Vagina (tissue), 2 donors: ENCODE data around the gene RTP1. TPM values are rescaled to one million over a fixed set of nuclear protein-coding genes. Genes with fewer than 3 reads are reported as not detected.

Experiments
- DNase-seq, 2 donors: peaks; one replicate each; pipeline ENCODE4 v3.0.0-alpha.2; 2017; ENCODE audit errors: extremely low spot score in 2 of 2
- H3K27ac ChIP-seq: fragments of 200-600 bp; sonication (generic); one replicate; pipeline ENCODE4 v1.5.1; 2019
- H3K27me3 ChIP-seq: fragments of 200-600 bp; sonication (generic); one replicate; pipeline ENCODE4 v1.5.1; 2019
- H3K36me3 ChIP-seq, 2 donors: fragments of 200-600 bp; sonication (generic); one replicate each; pipeline ENCODE4 v1.5.1; 2017 to 2019
- H3K4me1 ChIP-seq: fragments of 200-600 bp; sonication (generic); one replicate; pipeline ENCODE4 v1.5.1; 2019
- H3K4me3 ChIP-seq, 2 donors: fragments of 200-600 bp; sonication (generic); 1 replicate in 1 of 2; 2 replicates in 1 of 2; pipeline ENCODE4 v1.5.1; 2016 to 2019
- H3K9me3 ChIP-seq: fragments of 200-600 bp; sonication (generic); one replicate; pipeline ENCODE4 v1.5.1; 2019
- POLR2A ChIP-seq, 2 donors: fragments of 450-650 bp; IDR thresholded peaks; one replicate each; pipeline ENCODE4 v1.6.1; 2017; ENCODE audit warnings: antibody characterized with exemption in 2 of 2, mild to moderate bottlenecking in 2 of 2, moderate library complexity in 2 of 2
- POLR2AphosphoS5 ChIP-seq, 2 donors: sonication (generic); formaldehyde crosslinking; IDR thresholded peaks; one replicate each; pipeline ENCODE4 v1.9.0; 2017; ENCODE audit warnings: antibody characterized with exemption in 2 of 2, mild to moderate bottlenecking in 2 of 2, low read depth in 1 of 2; ENCODE audit not compliant: insufficient read depth in 1 of 2
- intact Hi-C: fragments of 100-400 bp; cut with DNase I; formaldehyde crosslinking; loops from one replicate; pipeline ENCODE4 v1.15.1; 2023
- total RNA-seq: library from RNA; depleted of rRNA; stranded (reverse); fragments of >200 nt; gene quantifications from one replicate; pipeline ENCODE4 v1.2.3, GENCODE V29; 2016
- TF ChIP-seq, protein P1 (sequence below), 3 experiments: fragments of 450-650 bp in 2 of 3; fragments of 200-600 bp in 1 of 3; sonication (generic) in 1 of 3; IDR thresholded peaks; one replicate each; pipeline ENCODE4 v1.5.1; 2017 to 2019; ENCODE audit warnings: antibody characterized with exemption in 3 of 3, mild to moderate bottlenecking in 2 of 3, moderate library complexity in 2 of 3

The RTP1 gene
- total RNA-seq, 1 donor from 2014 or later, result not detected

DNA sequence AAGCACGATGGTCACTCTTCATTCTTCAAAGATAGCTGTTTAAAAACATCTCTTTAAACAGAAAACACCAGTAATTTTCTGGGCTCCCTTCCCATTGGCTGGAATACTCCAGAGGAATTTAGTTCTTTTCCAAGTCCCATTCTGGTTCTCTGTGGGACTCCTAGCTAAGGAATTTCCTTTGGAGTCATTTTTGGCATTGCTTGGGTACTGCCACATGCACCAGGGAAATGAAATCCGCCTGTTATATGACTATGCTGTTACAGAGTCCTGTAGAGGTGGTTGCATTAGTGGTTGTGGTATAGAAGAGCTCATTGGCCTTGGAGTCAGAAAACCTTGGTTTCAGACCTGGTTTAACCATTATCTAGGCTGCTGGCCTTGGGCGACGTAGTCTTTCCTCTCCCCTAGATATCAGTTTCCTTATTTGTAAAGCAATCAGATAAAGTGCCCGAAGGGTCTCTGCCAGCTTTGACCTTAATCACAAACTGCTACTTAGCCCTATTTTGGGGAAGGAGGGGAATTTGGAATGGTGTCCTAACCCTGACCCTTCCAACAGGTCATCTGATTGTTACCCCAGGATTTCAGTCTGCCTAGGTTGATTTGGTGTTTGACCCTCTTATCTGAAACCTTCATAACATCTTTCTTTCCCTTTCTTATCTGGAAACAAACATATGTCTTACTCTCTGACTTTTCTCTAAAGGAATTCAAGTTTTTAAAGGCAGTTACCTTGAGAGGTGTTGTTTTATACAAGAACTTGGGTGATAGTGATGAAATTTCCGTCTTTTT is 13.4 kb downstream of the RTP1 start:
- intact Hi-C loops, result no loop called here
- DNase-seq, result no peak
- no peaks in the 10 kb centered on the region for H3K36me3 ChIP-seq
- no peaks in the 10 kb centered on the region for H3K27me3 ChIP-seq
- peaks cover 54% of the 10 kb centered on the region for H3K4me1 ChIP-seq
- H3K4me3 ChIP-seq, result no peak overlapping the region
- TF ChIP-seq, protein P1, sequence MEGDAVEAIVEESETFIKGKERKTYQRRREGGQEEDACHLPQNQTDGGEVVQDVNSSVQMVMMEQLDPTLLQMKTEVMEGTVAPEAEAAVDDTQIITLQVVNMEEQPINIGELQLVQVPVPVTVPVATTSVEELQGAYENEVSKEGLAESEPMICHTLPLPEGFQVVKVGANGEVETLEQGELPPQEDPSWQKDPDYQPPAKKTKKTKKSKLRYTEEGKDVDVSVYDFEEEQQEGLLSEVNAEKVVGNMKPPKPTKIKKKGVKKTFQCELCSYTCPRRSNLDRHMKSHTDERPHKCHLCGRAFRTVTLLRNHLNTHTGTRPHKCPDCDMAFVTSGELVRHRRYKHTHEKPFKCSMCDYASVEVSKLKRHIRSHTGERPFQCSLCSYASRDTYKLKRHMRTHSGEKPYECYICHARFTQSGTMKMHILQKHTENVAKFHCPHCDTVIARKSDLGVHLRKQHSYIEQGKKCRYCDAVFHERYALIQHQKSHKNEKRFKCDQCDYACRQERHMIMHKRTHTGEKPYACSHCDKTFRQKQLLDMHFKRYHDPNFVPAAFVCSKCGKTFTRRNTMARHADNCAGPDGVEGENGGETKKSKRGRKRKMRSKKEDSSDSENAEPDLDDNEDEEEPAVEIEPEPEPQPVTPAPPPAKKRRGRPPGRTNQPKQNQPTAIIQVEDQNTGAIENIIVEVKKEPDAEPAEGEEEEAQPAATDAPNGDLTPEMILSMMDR (IDR thresholded peaks at IDR 0.05), result no peak
- TF ChIP-seq POLR2A (IDR thresholded peaks at IDR 0.05) (no peak), POLR2AphosphoS5 (IDR thresholded peaks at IDR 0.05; ENCODE audit: insufficient read depth in 1 of 2, low read depth in 1 of 2) (peak in 1 of 2 donors; percentile 49)
- peak overlapping the region; percentile 15 for H3K27ac ChIP-seq
- H3K9me3 ChIP-seq, result no peaks in the 10 kb centered on the region

DNA sequence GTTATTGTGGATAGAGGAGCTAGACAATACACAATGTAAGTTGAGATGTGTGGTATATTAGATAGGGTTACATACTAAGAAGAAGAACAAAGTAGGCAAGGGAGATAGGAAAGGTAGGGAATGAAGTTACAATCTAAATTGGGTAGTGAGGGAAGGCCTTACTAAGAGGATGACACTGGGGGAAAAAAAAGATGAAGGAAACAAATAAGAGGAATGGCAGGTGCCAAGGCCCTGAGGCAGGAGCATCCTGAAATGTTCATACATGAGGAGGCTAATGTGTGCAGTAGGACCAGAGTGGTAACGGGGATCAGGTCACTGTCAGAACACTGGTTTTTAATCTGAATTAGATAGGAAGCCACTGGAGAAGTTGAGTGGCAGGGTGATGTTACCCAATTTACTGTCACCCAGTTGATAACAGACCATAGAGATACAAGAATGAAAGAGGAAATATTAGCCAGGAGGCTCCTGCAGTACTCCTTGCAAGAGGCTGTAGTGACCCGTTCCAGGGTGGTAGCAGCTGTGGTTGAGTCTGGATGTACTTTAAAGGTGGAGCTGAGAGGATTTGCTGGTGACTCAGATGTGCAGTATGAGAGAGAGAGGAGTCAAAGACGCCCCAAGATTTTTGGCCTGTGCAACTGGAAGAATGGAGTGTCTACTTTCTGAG is 14.4 kb downstream of the RTP1 start:
- Histone ChIP-seq H3K4me1 (peaks cover 54% of the 10 kb centered on the region), H3K9me3 (no peaks in the 10 kb centered on the region), H3K27ac (peak overlapping the region; percentile 60), H3K4me3 (no peak overlapping the region), H3K36me3 (no peaks in the 10 kb centered on the region), H3K27me3 (no peaks in the 10 kb centered on the region)
- TF ChIP-seq POLR2A (IDR thresholded peaks at IDR 0.05), result no peak
- TF ChIP-seq POLR2AphosphoS5 (IDR thresholded peaks at IDR 0.05; ENCODE audit: insufficient read depth in 1 of 2, low read depth in 1 of 2), result no peak
- TF ChIP-seq, protein P1 (IDR thresholded peaks at IDR 0.05), result no peak
- DNase-seq, result no peak
- intact Hi-C loops, result no loop called here

DNA sequence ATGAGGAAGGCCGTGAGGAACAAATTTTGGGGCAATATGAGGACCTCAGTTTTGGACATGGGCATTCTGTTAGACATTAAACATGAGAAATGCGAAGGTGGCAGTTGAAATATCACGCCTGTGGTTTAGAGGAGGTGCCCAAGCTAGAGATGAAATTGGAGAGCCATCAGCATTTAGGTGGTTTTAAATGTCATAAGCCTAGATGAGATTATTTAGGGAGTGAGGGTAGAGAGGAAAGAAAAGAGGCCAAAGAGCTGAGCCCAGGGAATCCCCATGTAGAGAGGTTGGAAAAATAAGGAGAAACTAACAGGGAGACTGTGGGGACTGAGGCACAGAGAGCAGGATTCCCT is 14.9 kb downstream of the RTP1 start:
- TF ChIP-seq POLR2A (IDR thresholded peaks at IDR 0.05) (no peak), POLR2AphosphoS5 (IDR thresholded peaks at IDR 0.05; ENCODE audit: insufficient read depth in 1 of 2, low read depth in 1 of 2) (no peak)
- TF ChIP-seq, protein P1 (IDR thresholded peaks at IDR 0.05), result no peak
- intact Hi-C loops, result no loop called here
- DNase-seq, result no peak

DNA sequence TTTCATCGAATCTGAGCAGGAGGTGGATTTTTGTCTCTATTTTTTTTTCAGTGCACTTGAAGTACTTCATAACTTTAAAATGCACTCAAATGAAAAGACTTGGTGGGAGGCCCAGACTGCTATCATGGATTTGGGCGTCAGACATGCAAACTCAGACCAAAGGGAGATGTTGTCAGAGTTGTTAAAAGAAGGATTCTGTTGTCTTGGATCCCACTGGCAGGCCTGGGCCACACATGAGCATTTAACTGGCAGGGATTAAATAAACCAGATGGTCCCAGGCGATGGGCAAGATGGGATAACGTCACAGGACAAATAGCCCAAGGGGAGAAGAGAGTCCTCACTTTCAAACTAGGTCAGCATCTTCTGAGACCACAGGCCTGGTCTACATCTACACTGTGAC is 15.4 kb downstream of the RTP1 start:
- TF ChIP-seq POLR2AphosphoS5 (IDR thresholded peaks at IDR 0.05; ENCODE audit: insufficient read depth in 1 of 2, low read depth in 1 of 2), result no peak
- TF ChIP-seq, protein P1 (IDR thresholded peaks at IDR 0.05), result no peak
- TF ChIP-seq POLR2A (IDR thresholded peaks at IDR 0.05), result no peak
- intact Hi-C loops, result no loop called here
- H3K36me3 ChIP-seq, result no peaks in the 10 kb centered on the region
- H3K4me1 ChIP-seq, result peaks cover 44% of the 10 kb centered on the region
- H3K27ac ChIP-seq, result peak overlapping the region; percentile 60
- DNase-seq, result no peak
- H3K4me3 ChIP-seq, result no peak overlapping the region
- no peaks in the 10 kb centered on the region for H3K27me3 ChIP-seq
- H3K9me3 ChIP-seq, result no peaks in the 10 kb centered on the region

More for the DNA sequence above, 14.9 kb downstream of the RTP1 start:
- no peak overlapping the region for H3K4me3 ChIP-seq
- H3K4me1 ChIP-seq, result peaks cover 50% of the 10 kb centered on the region
- no peaks in the 10 kb centered on the region for H3K27me3 ChIP-seq
- no peaks in the 10 kb centered on the region for H3K36me3 ChIP-seq
- H3K9me3 ChIP-seq, result no peaks in the 10 kb centered on the region
- peak overlapping the region; percentile 60 for H3K27ac ChIP-seq

DNA sequence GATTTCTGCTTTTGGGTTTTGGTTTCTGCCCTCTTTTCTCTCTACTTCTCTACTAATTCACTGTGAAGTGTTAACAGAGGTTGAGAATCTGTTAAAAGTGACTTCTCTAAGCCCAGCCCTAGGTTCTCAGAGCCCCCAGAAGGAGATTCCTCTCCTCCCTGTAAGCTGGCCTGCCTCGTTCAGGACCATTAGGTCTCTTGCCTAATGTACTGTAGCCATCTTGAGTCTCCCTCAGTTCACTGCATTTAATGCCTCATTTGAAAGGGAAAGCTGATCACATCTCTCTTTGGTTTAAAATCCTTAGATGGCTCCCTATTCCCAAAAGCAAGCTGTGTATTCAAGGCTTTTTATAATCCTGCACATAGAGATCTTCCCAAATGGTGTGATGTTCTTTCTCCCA is 16.3 kb downstream of the RTP1 start:
- H3K36me3 ChIP-seq, result no peaks in the 10 kb centered on the region
- no peaks in the 10 kb centered on the region for H3K9me3 ChIP-seq
- intact Hi-C loops, result no loop called here
- H3K27ac ChIP-seq, result no peak overlapping the region
- H3K4me1 ChIP-seq, result peaks cover 35% of the 10 kb centered on the region
- H3K27me3 ChIP-seq, result no peaks in the 10 kb centered on the region
- TF ChIP-seq, protein P1 (IDR thresholded peaks at IDR 0.05), result no peak
- TF ChIP-seq POLR2AphosphoS5 (IDR thresholded peaks at IDR 0.05; ENCODE audit: insufficient read depth in 1 of 2, low read depth in 1 of 2) (no peak), POLR2A (IDR thresholded peaks at IDR 0.05) (no peak)
- no peak overlapping the region for H3K4me3 ChIP-seq
- no peak for DNase-seq
